ENCODE results near the gene MSANTD7.

Gene MSANTD7

GRCh38 chr10:14879124-14879927 lies 41.2 kb downstream of the MSANTD7 start:
- Histone ChIP-seq H3K36me3 (ENCODE audit: control insufficient read depth in 1 of 2, insufficient read depth in 2 of 2, low read length in 2 of 2) (peaks cover 0 to 1% of the 10 kb centered on the region in 2 experiments), H3K27ac (ENCODE audit: low read depth, low read length) (peak overlapping the region; percentile 83), H4K91ac (ENCODE audit: low read depth, low read length) (peak overlapping the region; percentile 90), H3K9ac (ENCODE audit: low read length) (peak overlapping the region; percentile 96), H3K14ac (ENCODE audit: low read length) (peak overlapping the region; percentile 97), H3K79me1 (ENCODE audit: low read length) (peaks cover 13% of the 10 kb centered on the region), H2BK12ac (ENCODE audit: low read length) (peak overlapping the region; percentile 43), H3K23ac (ENCODE audit: low read length) (no peak overlapping the region), H4K8ac (ENCODE audit: low read depth, low read length) (peak overlapping the region; percentile 92), H3K4me1 (ENCODE audit: control insufficient read depth in 1 of 2, insufficient read depth in 2 of 2, low read length in 2 of 2) (peaks cover 5 to 10% of the 10 kb centered on the region in 2 experiments), H4K12ac (ENCODE audit: low read depth, low read length) (peak overlapping the region; percentile 94), H3K79me2 (ENCODE audit: control insufficient read depth, insufficient read depth, low read length, poor library complexity) (peaks cover 16% of the 10 kb centered on the region), H3K4me2 (ENCODE audit: low read length) (peak overlapping the region; percentile 81), H2AFZ (ENCODE audit: insufficient read depth, low read length, poor library complexity) (peak overlapping the region; percentile 92), H3K9me3 (ENCODE audit: insufficient read depth, low read depth, low read length) (peaks cover 2% of the 10 kb centered on the region), H3K18ac (ENCODE audit: low read length) (peak overlapping the region; percentile 97), H3K4ac (ENCODE audit: low read depth, low read length) (peak overlapping the region; percentile 96), H2BK5ac (ENCODE audit: low read depth, low read length, poor library complexity) (peak overlapping the region; percentile 91), H3K4me3 (ENCODE audit: low read depth, low read length) (peak overlapping the region; percentile 94), H3K27me3 (ENCODE audit: insufficient read depth, low read length) (no peaks in the 10 kb centered on the region), H2AK5ac (ENCODE audit: low read length) (peak overlapping the region; percentile 80), H2BK120ac (ENCODE audit: insufficient read depth, low read length, poor library complexity) (peak overlapping the region; percentile 92)
- DNase-seq = peak; percentile 5 to 47
- no CpG with 5 or more reads among the region's 60 CpGs for WGBS (ENCODE audit: extremely low coverage, insufficient coverage, insufficient read length)

- Histone ChIP-seq H2BK12ac (ENCODE audit: low read length) (no peak overlapping the region), H3K4me3 (ENCODE audit: low read depth, low read length) (no peak overlapping the region), H2AFZ (ENCODE audit: insufficient read depth, low read length, poor library complexity) (no peak overlapping the region), H2BK120ac (ENCODE audit: insufficient read depth, low read length, poor library complexity) (no peak overlapping the region), H3K4ac (ENCODE audit: low read depth, low read length) (peak overlapping the region; percentile 81), H4K8ac (ENCODE audit: low read depth, low read length) (no peak overlapping the region), H3K4me2 (ENCODE audit: low read length) (peak overlapping the region; percentile 81), H4K12ac (ENCODE audit: low read depth, low read length) (no peak overlapping the region), H3K27ac (ENCODE audit: low read depth, low read length) (no peak overlapping the region), H3K14ac (ENCODE audit: low read length) (no peak overlapping the region), H3K4me1 (ENCODE audit: control insufficient read depth in 1 of 2, insufficient read depth in 2 of 2, low read length in 2 of 2) (peaks cover 5 to 10% of the 10 kb centered on the region in 2 experiments), H3K79me2 (ENCODE audit: control insufficient read depth, insufficient read depth, low read length, poor library complexity) (peaks cover 16% of the 10 kb centered on the region), H4K91ac (ENCODE audit: low read depth, low read length) (no peak overlapping the region), H2AK5ac (ENCODE audit: low read length) (no peak overlapping the region), H3K9ac (ENCODE audit: low read length) (no peak overlapping the region), H3K36me3 (ENCODE audit: control insufficient read depth in 1 of 2, insufficient read depth in 2 of 2, low read length in 2 of 2) (peaks cover 0 to 1% of the 10 kb centered on the region in 2 experiments), H3K9me3 (ENCODE audit: insufficient read depth, low read depth, low read length) (peaks cover 2% of the 10 kb centered on the region), H3K18ac (ENCODE audit: low read length) (no peak overlapping the region), H3K27me3 (ENCODE audit: insufficient read depth, low read length) (no peaks in the 10 kb centered on the region), H2BK5ac (ENCODE audit: low read depth, low read length, poor library complexity) (no peak overlapping the region), H3K79me1 (ENCODE audit: low read length) (peaks cover 13% of the 10 kb centered on the region), H3K23ac (ENCODE audit: low read length) (no peak overlapping the region)
- DNase-seq = no peak
- no CpG with 5 or more reads among the region's 5 CpGs for WGBS (ENCODE audit: extremely low coverage, insufficient coverage, insufficient read length)
These were observed 41.8 kb downstream of the MSANTD7 start for GRCh38 chr10:14879928-14880193.

- H4K12ac ChIP-seq (ENCODE audit: low read depth, low read length) = no peak overlapping the region
- WGBS (ENCODE audit: extremely low coverage, insufficient coverage, insufficient read length) = no CpG with 5 or more reads among the region's 7 CpGs
- H3K27me3 ChIP-seq (ENCODE audit: insufficient read depth, low read length) = no peaks in the 10 kb centered on the region
- H2BK120ac ChIP-seq (ENCODE audit: insufficient read depth, low read length, poor library complexity) = no peak overlapping the region
- H3K14ac ChIP-seq (ENCODE audit: low read length) = no peak overlapping the region
- no peak overlapping the region for H3K4me3 ChIP-seq (ENCODE audit: low read depth, low read length)
- no peak overlapping the region for H2BK5ac ChIP-seq (ENCODE audit: low read depth, low read length, poor library complexity)
- no peak overlapping the region for H2AK5ac ChIP-seq (ENCODE audit: low read length)
- H3K27ac ChIP-seq (ENCODE audit: low read depth, low read length) = no peak overlapping the region
- no peak overlapping the region for H2AFZ ChIP-seq (ENCODE audit: insufficient read depth, low read length, poor library complexity)
- H3K79me2 ChIP-seq (ENCODE audit: control insufficient read depth, insufficient read depth, low read length, poor library complexity) = peaks cover 16% of the 10 kb centered on the region
- peaks cover 13% of the 10 kb centered on the region for H3K79me1 ChIP-seq (ENCODE audit: low read length)
- H4K91ac ChIP-seq (ENCODE audit: low read depth, low read length) = no peak overlapping the region
- H3K9ac ChIP-seq (ENCODE audit: low read length) = no peak overlapping the region
- H3K4ac ChIP-seq (ENCODE audit: low read depth, low read length) = peak overlapping the region; percentile 81
- peaks cover 5 to 10% of the 10 kb centered on the region in 2 experiments for H3K4me1 ChIP-seq (ENCODE audit: control insufficient read depth in 1 of 2, insufficient read depth in 2 of 2, low read length in 2 of 2)
- H4K8ac ChIP-seq (ENCODE audit: low read depth, low read length) = no peak overlapping the region
- H3K23ac ChIP-seq (ENCODE audit: low read length) = no peak overlapping the region
- peaks cover 2% of the 10 kb centered on the region for H3K9me3 ChIP-seq (ENCODE audit: insufficient read depth, low read depth, low read length)
- H2BK12ac ChIP-seq (ENCODE audit: low read length) = no peak overlapping the region
- H3K36me3 ChIP-seq (ENCODE audit: control insufficient read depth in 1 of 2, insufficient read depth in 2 of 2, low read length in 2 of 2) = peaks cover 0 to 1% of the 10 kb centered on the region in 2 experiments
- peak overlapping the region; percentile 81 for H3K4me2 ChIP-seq (ENCODE audit: low read length)
- no peak overlapping the region for H3K18ac ChIP-seq (ENCODE audit: low read length)
- peak in 1 of 2 donors; percentile 11 for DNase-seq
These were observed 42.1 kb downstream of the MSANTD7 start for GRCh38 chr10:14880229-14880628.

GRCh38 chr10:14884082-14884481 lies 46.0 kb downstream of the MSANTD7 start:
- H3K36me3 ChIP-seq (ENCODE audit: control insufficient read depth in 1 of 2, insufficient read depth in 2 of 2, low read length in 2 of 2) = peaks cover 0 to 6% of the 10 kb centered on the region in 2 experiments
- H3K4me1 ChIP-seq (ENCODE audit: control insufficient read depth in 1 of 2, insufficient read depth in 2 of 2, low read length in 2 of 2) = peaks cover 5 to 6% of the 10 kb centered on the region in 2 experiments
- H3K14ac ChIP-seq (ENCODE audit: low read length) = no peak overlapping the region
- H3K9ac ChIP-seq (ENCODE audit: low read length) = no peak overlapping the region
- H3K79me2 ChIP-seq (ENCODE audit: control insufficient read depth, insufficient read depth, low read length, poor library complexity) = peaks cover 11% of the 10 kb centered on the region
- WGBS (ENCODE audit: extremely low coverage, insufficient coverage, insufficient read length) = no CpG with 5 or more reads among the region's 3 CpGs
- H3K4me3 ChIP-seq (ENCODE audit: low read depth, low read length) = no peak overlapping the region
- H3K79me1 ChIP-seq (ENCODE audit: low read length) = peaks cover 4% of the 10 kb centered on the region
- H4K12ac ChIP-seq (ENCODE audit: low read depth, low read length) = no peak overlapping the region
- H3K27me3 ChIP-seq (ENCODE audit: insufficient read depth, low read length) = no peaks in the 10 kb centered on the region
- H2BK120ac ChIP-seq (ENCODE audit: insufficient read depth, low read length, poor library complexity) = no peak overlapping the region
- peak overlapping the region; percentile 55 for H3K4ac ChIP-seq (ENCODE audit: low read depth, low read length)
- no peak for DNase-seq
- no peak overlapping the region for H3K27ac ChIP-seq (ENCODE audit: low read depth, low read length)
- H2AK5ac ChIP-seq (ENCODE audit: low read length) = no peak overlapping the region
- no peak overlapping the region for H4K8ac ChIP-seq (ENCODE audit: low read depth, low read length)
- H3K4me2 ChIP-seq (ENCODE audit: low read length) = no peak overlapping the region
- no peak overlapping the region for H2BK5ac ChIP-seq (ENCODE audit: low read depth, low read length, poor library complexity)
- H3K18ac ChIP-seq (ENCODE audit: low read length) = no peak overlapping the region
- H4K91ac ChIP-seq (ENCODE audit: low read depth, low read length) = no peak overlapping the region
- no peaks in the 10 kb centered on the region for H3K9me3 ChIP-seq (ENCODE audit: insufficient read depth, low read depth, low read length)
- H2AFZ ChIP-seq (ENCODE audit: insufficient read depth, low read length, poor library complexity) = no peak overlapping the region
- H3K23ac ChIP-seq (ENCODE audit: low read length) = no peak overlapping the region
- no peak overlapping the region for H2BK12ac ChIP-seq (ENCODE audit: low read length)

Data from trophoblast cell (in vitro differentiated cells and primary cell).